Progenitor cell of endocrine pancreas (in vitro differentiated cells): ENCODE results near the gene ADSL. TPM values are rescaled to one million over a fixed set of nuclear protein-coding genes. Genes with fewer than 3 reads are reported as not detected.
"Not testable (repeated sequence)": the region's sequence is repeated elsewhere in the genome, so short reads cannot be mapped to it uniquely, and the experiment has no call there.

Experiments used
- DNase-seq: peaks from one replicate; pipeline ENCODE4 v3.0.0; 2021; ENCODE audit warnings: low spot score; ENCODE audit not compliant: unreplicated experiment
- H3K27ac Mint-ChIP-seq: 2 replicates; pipeline ENCODE4 v1.8.0; 2021; ENCODE audit warnings: mild to moderate bottlenecking, moderate library complexity, mixed read lengths
- H3K27me3 Mint-ChIP-seq: 2 replicates; pipeline ENCODE4 v1.8.0; 2021; ENCODE audit warnings: mixed read lengths
- H3K36me3 Mint-ChIP-seq: 2 replicates; pipeline ENCODE4 v1.8.0; 2022; ENCODE audit warnings: mixed read lengths; ENCODE audit not compliant: insufficient read depth
- H3K4me1 Mint-ChIP-seq: 2 replicates; pipeline ENCODE4 v1.8.0; 2021; ENCODE audit warnings: low read depth, mixed read lengths
- H3K4me3 Mint-ChIP-seq: 2 replicates; pipeline ENCODE4 v1.8.0; 2021; ENCODE audit warnings: low read depth, mild to moderate bottlenecking, moderate library complexity, mixed read lengths
- H3K9me3 Mint-ChIP-seq: 2 replicates; pipeline ENCODE4 v1.8.0; 2021; ENCODE audit warnings: low read depth, mixed read lengths
- total RNA-seq: library from RNA; stranded (reverse); gene quantifications from 2 replicates; pipeline ENCODE4 v1.2.1, GENCODE V29; 2021
- TF ChIP-seq, protein P1 (sequence below): fragments of 200-600 bp; sonication (generic); IDR thresholded peaks from one replicate; pipeline ENCODE4 v1.5.0; 2021; ENCODE audit warnings: antibody characterized with exemption, mild to moderate bottlenecking; ENCODE audit not compliant: unreplicated experiment

Gene ADSL
- total RNA-seq, 1 donor from 2014 or later: 85.0 TPM

GRCh38 chr22:40308999-40309573, 37.2 kb upstream of the ADSL start:
- no peaks in the 10 kb centered on the region for H3K27me3 Mint-ChIP-seq
- TF ChIP-seq, protein P1, sequence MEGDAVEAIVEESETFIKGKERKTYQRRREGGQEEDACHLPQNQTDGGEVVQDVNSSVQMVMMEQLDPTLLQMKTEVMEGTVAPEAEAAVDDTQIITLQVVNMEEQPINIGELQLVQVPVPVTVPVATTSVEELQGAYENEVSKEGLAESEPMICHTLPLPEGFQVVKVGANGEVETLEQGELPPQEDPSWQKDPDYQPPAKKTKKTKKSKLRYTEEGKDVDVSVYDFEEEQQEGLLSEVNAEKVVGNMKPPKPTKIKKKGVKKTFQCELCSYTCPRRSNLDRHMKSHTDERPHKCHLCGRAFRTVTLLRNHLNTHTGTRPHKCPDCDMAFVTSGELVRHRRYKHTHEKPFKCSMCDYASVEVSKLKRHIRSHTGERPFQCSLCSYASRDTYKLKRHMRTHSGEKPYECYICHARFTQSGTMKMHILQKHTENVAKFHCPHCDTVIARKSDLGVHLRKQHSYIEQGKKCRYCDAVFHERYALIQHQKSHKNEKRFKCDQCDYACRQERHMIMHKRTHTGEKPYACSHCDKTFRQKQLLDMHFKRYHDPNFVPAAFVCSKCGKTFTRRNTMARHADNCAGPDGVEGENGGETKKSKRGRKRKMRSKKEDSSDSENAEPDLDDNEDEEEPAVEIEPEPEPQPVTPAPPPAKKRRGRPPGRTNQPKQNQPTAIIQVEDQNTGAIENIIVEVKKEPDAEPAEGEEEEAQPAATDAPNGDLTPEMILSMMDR: no peak
- no peak overlapping the region for H3K27ac Mint-ChIP-seq
- no peaks in the 10 kb centered on the region for H3K9me3 Mint-ChIP-seq
- peaks cover 19% of the 10 kb centered on the region for H3K36me3 Mint-ChIP-seq
- H3K4me1 Mint-ChIP-seq: no peaks in the 10 kb centered on the region
- no peak overlapping the region for H3K4me3 Mint-ChIP-seq
- no peak for DNase-seq

DNA sequence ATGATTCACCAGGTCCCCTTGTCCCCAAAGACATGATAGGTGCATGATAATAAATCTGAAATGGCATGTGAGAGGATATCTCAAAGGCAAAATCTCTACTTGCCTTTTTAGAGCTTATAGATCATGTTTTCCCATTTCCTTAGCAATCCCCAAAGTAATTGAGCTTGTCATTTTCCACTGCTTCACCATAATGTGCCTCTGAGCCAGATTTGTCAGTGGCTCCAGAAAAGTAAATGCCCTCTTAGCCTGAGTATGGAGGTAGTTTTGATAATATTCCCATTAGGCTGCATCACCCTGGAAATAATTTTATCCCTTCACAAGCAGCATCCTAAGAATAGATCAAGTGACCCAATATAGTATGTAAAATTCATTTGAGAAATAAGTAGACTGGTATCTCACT, 36.7 kb upstream of the ADSL start:
- Mint-ChIP-seq H3K27ac (no peak overlapping the region), H3K27me3 (no peaks in the 10 kb centered on the region), H3K9me3 (no peaks in the 10 kb centered on the region), H3K4me3 (no peak overlapping the region), H3K4me1 (no peaks in the 10 kb centered on the region), H3K36me3 (peaks cover 20% of the 10 kb centered on the region)
- TF ChIP-seq, protein P1: no peak
- DNase-seq: no peak

- Mint-ChIP-seq H3K27ac (no peak overlapping the region), H3K4me1 (no peaks in the 10 kb centered on the region), H3K9me3 (no peaks in the 10 kb centered on the region), H3K36me3 (peaks cover 22% of the 10 kb centered on the region), H3K4me3 (no peak overlapping the region), H3K27me3 (no peaks in the 10 kb centered on the region)
- DNase-seq: no peak
- TF ChIP-seq, protein P1: no peak
These were observed 36.1 kb upstream of the ADSL start for GRCh38 chr22:40310081-40310767.

- DNase-seq: no peak
- peak overlapping the region; percentile 17 for H3K27ac Mint-ChIP-seq
- H3K9me3 Mint-ChIP-seq: no peaks in the 10 kb centered on the region
- no peak overlapping the region for H3K4me3 Mint-ChIP-seq
- peaks cover 27% of the 10 kb centered on the region for H3K36me3 Mint-ChIP-seq
- TF ChIP-seq, protein P1: no peak
- H3K4me1 Mint-ChIP-seq: no peaks in the 10 kb centered on the region
- no peaks in the 10 kb centered on the region for H3K27me3 Mint-ChIP-seq
These were observed 35.6 kb upstream of the ADSL start for GRCh38 chr22:40310768-40311120.

GRCh38 chr22:40311646-40312045, 34.7 kb upstream of the ADSL start:
- DNase-seq, H3K27me3 Mint-ChIP-seq, H3K4me1 Mint-ChIP-seq, H3K27ac Mint-ChIP-seq, H3K4me3 Mint-ChIP-seq, H3K9me3 Mint-ChIP-seq: not testable (repeated sequence)
- H3K36me3 Mint-ChIP-seq: peaks cover 33% of the 10 kb centered on the region

GRCh38 chr22:40312050-40312449, 34.2 kb upstream of the ADSL start:
- no peak for DNase-seq
- no peak overlapping the region for H3K27ac Mint-ChIP-seq
- TF ChIP-seq, protein P1: no peak
- peaks cover 37% of the 10 kb centered on the region for H3K36me3 Mint-ChIP-seq
- H3K4me3 Mint-ChIP-seq: no peak overlapping the region
- H3K9me3 Mint-ChIP-seq: no peaks in the 10 kb centered on the region
- no peaks in the 10 kb centered on the region for H3K4me1 Mint-ChIP-seq
- no peaks in the 10 kb centered on the region for H3K27me3 Mint-ChIP-seq
